ENCODE results near the gene ABCA5. TPM values are rescaled to one million over a fixed set of nuclear protein-coding genes. Genes with fewer than 3 reads are reported as not detected.

ABCA5 gene
- polyA plus RNA-seq, 1 donor from 2014 or later, result 91.7 TPM

DNA sequence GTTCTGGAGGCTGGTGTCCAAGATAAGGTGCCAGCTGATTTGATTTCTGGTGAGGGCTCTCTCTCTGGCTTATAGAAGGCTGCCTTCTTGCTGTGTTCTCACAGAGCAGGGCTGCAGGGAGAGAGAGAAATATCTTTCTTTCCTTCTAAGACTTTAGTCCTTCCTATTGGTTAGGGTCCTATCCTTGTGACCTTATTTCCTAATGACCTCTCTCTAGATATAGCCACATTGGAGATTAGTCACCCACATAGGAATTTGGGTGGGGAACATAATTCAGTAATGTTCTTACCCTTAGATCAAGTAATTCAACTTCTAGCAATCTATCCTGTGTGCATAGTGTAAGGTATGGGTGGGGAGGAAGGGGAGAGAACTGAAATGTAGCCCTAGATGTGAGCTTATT, 18.0 kb upstream of the ABCA5 start:
- Histone ChIP-seq H3K9me3 (ENCODE audit: low read length) (no peaks in the 10 kb centered on the region), H3K4me3 (ENCODE audit: low read length) (no peak overlapping the region), H4K20me1 (ENCODE audit: insufficient read depth) (no peaks in the 10 kb centered on the region), H3K79me2 (replicated peaks; ENCODE audit: insufficient read depth, low read length) (no peaks in the 10 kb centered on the region), H3K36me3 (ENCODE audit: insufficient read depth, low read length) (no peaks in the 10 kb centered on the region), H3K27ac (ENCODE audit: low read length) (no peak overlapping the region), H3K27me3 (ENCODE audit: insufficient read depth, low read depth, low read length) (no peaks in the 10 kb centered on the region), H3K9me2 (ENCODE audit: insufficient read depth, low read length) (no peaks in the 10 kb centered on the region), H3F3A (ENCODE audit: insufficient read depth, low read length, poor library complexity, severe bottlenecking) (no peaks in the 10 kb centered on the region), H3K4me2 (ENCODE audit: low read length) (no peak overlapping the region), H2AFZ (ENCODE audit: low read depth, low read length) (no peak overlapping the region), H3K9ac (ENCODE audit: low read length) (no peak overlapping the region)
- TF ChIP-seq POLR2AphosphoS5 (IDR thresholded peaks at IDR 0.05) (no peak), EP300 (conservative IDR thresholded peaks at IDR 0.05; ENCODE audit: poor library complexity, severe bottlenecking) (no peak), MXI1 (conservative IDR thresholded peaks at IDR 0.05; ENCODE audit: poor library complexity, severe bottlenecking) (no peak), TAF1 (IDR thresholded peaks at IDR 0.05; ENCODE audit: low read depth) (no peak), RAD21 (conservative IDR thresholded peaks at IDR 0.05) (no peak)
- TF ChIP-seq, protein P1, sequence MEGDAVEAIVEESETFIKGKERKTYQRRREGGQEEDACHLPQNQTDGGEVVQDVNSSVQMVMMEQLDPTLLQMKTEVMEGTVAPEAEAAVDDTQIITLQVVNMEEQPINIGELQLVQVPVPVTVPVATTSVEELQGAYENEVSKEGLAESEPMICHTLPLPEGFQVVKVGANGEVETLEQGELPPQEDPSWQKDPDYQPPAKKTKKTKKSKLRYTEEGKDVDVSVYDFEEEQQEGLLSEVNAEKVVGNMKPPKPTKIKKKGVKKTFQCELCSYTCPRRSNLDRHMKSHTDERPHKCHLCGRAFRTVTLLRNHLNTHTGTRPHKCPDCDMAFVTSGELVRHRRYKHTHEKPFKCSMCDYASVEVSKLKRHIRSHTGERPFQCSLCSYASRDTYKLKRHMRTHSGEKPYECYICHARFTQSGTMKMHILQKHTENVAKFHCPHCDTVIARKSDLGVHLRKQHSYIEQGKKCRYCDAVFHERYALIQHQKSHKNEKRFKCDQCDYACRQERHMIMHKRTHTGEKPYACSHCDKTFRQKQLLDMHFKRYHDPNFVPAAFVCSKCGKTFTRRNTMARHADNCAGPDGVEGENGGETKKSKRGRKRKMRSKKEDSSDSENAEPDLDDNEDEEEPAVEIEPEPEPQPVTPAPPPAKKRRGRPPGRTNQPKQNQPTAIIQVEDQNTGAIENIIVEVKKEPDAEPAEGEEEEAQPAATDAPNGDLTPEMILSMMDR (IDR thresholded peaks at IDR 0.05; ENCODE audit: poor library complexity, severe bottlenecking), result no peak
- TF ChIP-seq, protein P2, sequence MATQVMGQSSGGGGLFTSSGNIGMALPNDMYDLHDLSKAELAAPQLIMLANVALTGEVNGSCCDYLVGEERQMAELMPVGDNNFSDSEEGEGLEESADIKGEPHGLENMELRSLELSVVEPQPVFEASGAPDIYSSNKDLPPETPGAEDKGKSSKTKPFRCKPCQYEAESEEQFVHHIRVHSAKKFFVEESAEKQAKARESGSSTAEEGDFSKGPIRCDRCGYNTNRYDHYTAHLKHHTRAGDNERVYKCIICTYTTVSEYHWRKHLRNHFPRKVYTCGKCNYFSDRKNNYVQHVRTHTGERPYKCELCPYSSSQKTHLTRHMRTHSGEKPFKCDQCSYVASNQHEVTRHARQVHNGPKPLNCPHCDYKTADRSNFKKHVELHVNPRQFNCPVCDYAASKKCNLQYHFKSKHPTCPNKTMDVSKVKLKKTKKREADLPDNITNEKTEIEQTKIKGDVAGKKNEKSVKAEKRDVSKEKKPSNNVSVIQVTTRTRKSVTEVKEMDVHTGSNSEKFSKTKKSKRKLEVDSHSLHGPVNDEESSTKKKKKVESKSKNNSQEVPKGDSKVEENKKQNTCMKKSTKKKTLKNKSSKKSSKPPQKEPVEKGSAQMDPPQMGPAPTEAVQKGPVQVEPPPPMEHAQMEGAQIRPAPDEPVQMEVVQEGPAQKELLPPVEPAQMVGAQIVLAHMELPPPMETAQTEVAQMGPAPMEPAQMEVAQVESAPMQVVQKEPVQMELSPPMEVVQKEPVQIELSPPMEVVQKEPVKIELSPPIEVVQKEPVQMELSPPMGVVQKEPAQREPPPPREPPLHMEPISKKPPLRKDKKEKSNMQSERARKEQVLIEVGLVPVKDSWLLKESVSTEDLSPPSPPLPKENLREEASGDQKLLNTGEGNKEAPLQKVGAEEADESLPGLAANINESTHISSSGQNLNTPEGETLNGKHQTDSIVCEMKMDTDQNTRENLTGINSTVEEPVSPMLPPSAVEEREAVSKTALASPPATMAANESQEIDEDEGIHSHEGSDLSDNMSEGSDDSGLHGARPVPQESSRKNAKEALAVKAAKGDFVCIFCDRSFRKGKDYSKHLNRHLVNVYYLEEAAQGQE (IDR thresholded peaks at IDR 0.05; ENCODE audit: borderline replicate concordance), result no peak

DNA sequence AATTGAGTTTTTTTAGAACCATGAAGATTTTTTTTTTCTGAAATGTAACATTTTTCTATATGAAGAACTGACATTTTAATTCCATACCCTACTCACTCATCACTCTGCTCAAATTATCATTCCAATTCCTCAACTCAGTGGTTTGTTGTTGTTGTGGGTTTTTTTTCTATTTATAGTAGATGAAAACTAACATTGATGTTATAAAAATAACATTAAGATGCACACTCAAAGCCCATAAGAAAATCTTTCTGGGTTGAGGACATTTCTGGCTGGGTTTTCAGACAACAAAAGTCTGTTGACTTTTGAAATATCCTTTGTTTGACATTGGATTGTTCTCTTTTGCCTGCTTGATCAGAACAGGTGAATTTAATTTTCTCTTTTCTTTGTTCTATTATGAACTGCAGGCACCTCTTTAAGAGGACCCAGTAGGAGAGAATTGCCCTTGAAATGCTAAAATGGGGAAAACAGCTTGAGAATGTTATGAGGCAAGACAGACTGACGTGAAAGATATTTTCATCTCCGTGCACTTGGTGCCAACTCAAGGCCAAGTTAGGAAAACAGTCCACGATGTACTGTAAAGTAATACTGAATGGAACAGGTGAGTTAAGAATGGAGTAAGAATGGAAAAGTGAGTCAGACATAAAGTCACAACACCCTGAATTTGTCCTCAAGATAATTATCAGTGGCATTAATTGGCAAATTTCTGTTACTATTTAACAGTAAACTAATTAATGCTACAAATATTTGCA, 16.1 kb upstream of the ABCA5 start:
- TF ChIP-seq, protein P1 (IDR thresholded peaks at IDR 0.05; ENCODE audit: poor library complexity, severe bottlenecking), result no peak
- TF ChIP-seq EP300 (conservative IDR thresholded peaks at IDR 0.05; ENCODE audit: poor library complexity, severe bottlenecking) (no peak), RAD21 (conservative IDR thresholded peaks at IDR 0.05) (no peak), EZH2 (IDR thresholded peaks at IDR 0.05; ENCODE audit: borderline replicate concordance, insufficient read depth, low read length, poor library complexity, severe bottlenecking) (no peak), TAF1 (IDR thresholded peaks at IDR 0.05; ENCODE audit: low read depth) (no peak), POLR2AphosphoS5 (IDR thresholded peaks at IDR 0.05) (no peak), SMC3 (conservative IDR thresholded peaks at IDR 0.05; ENCODE audit: poor library complexity) (no peak), MXI1 (conservative IDR thresholded peaks at IDR 0.05; ENCODE audit: poor library complexity, severe bottlenecking) (no peak)
- TF ChIP-seq, protein P2 (IDR thresholded peaks at IDR 0.05; ENCODE audit: borderline replicate concordance), result no peak
- H2AFZ ChIP-seq (ENCODE audit: low read depth, low read length), result no peak overlapping the region
- no peaks in the 10 kb centered on the region for H4K20me1 ChIP-seq (ENCODE audit: insufficient read depth)
- no peak overlapping the region for H3K4me2 ChIP-seq (ENCODE audit: low read length)
- H3K27me3 ChIP-seq (ENCODE audit: insufficient read depth, low read depth, low read length), result no peaks in the 10 kb centered on the region
- no peaks in the 10 kb centered on the region for H3K79me2 ChIP-seq (replicated peaks; ENCODE audit: insufficient read depth, low read length)
- no peaks in the 10 kb centered on the region for H3F3A ChIP-seq (ENCODE audit: insufficient read depth, low read length, poor library complexity, severe bottlenecking)
- H3K9me2 ChIP-seq (ENCODE audit: insufficient read depth, low read length), result no peaks in the 10 kb centered on the region
- H3K36me3 ChIP-seq (ENCODE audit: insufficient read depth, low read length), result no peaks in the 10 kb centered on the region
- H3K9me3 ChIP-seq (ENCODE audit: low read length), result no peaks in the 10 kb centered on the region
- no peak overlapping the region for H3K9ac ChIP-seq (ENCODE audit: low read length)
- no peak overlapping the region for H3K4me3 ChIP-seq (ENCODE audit: low read length)
- H3K27ac ChIP-seq (ENCODE audit: low read length), result no peak overlapping the region
